HEK293T (cell line): ENCODE results near the gene BHLHE23.

Source experiments
- ARNT ChIP-seq: fragments of 450-650 bp; IDR thresholded peaks from 2 replicates; pipeline ENCODE4 v1.6.1; 2017; ENCODE audit warnings: mild to moderate bottlenecking
- BHLHE40 ChIP-seq: fragments of 450-650 bp; IDR thresholded peaks from 2 replicates; pipeline ENCODE4 v1.6.1; 2016; ENCODE audit warnings: mild to moderate bottlenecking, moderate library complexity, borderline replicate concordance
- CTBP1 ChIP-seq: fragments of 450-650 bp; IDR thresholded peaks from 2 replicates; pipeline ENCODE4 v1.6.1; 2016; ENCODE audit warnings: borderline replicate concordance
- FOXA1 ChIP-seq: fragments of 450-650 bp; IDR thresholded peaks from 2 replicates; pipeline ENCODE4 v1.6.1; 2016; ENCODE audit warnings: mild to moderate bottlenecking
- FOXK2 ChIP-seq: fragments of 450-650 bp; IDR thresholded peaks from 2 replicates; pipeline ENCODE4 v1.6.1; 2016; ENCODE audit warnings: mild to moderate bottlenecking
- FOXM1 ChIP-seq: fragments of 450-650 bp; IDR thresholded peaks from 2 replicates; pipeline ENCODE4 v1.6.1; 2017; ENCODE audit warnings: mild to moderate bottlenecking, borderline replicate concordance
- LEF1 ChIP-seq: fragments of 450-650 bp; IDR thresholded peaks from 2 replicates; pipeline ENCODE4 v1.6.1; 2017; ENCODE audit warnings: mild to moderate bottlenecking, borderline replicate concordance
- PKNOX1 ChIP-seq: fragments of 450-650 bp; IDR thresholded peaks from 2 replicates; pipeline ENCODE4 v1.6.1; 2016
- SP1 ChIP-seq: fragments of 450-650 bp; IDR thresholded peaks from 2 replicates; pipeline ENCODE4 v1.6.1; 2017
- TARDBP ChIP-seq: fragments of 450-650 bp; IDR thresholded peaks from 2 replicates; pipeline ENCODE4 v1.6.1; 2016

GRCh38 chr20:63023936-63024571, 17.3 kb upstream of the BHLHE23 start:
- no peak for TF ChIP-seq BHLHE40
- no peak for TF ChIP-seq SP1
- no peak for TF ChIP-seq ARNT
- TF ChIP-seq FOXM1 = no peak
- TF ChIP-seq PKNOX1 = no peak
- TF ChIP-seq FOXK2 = no peak
- TF ChIP-seq CTBP1 = no peak
- TF ChIP-seq FOXA1 = no peak
- TF ChIP-seq LEF1 = no peak
- no peak for TF ChIP-seq TARDBP
